DMS153 treated with DMSO at 0.1 percent for 48 hours (cell line): ENCODE measurements around the gene CFAP299.

Experiments used
- DNase-seq: peaks from one replicate; lab custom pipeline; 2025; ENCODE audit not compliant: unreplicated experiment; lab: John Stamatoyannopoulos, UW

Gene CFAP299

GRCh38 chr4:80909938-80910337, 574.4 kb downstream of the CFAP299 start:
- DNase-seq = no peak

GRCh38 chr4:80911458-80911857, 575.9 kb downstream of the CFAP299 start:
- no peak for DNase-seq

GRCh38 chr4:80912350-80912749, 576.8 kb downstream of the CFAP299 start:
- no peak for DNase-seq

- DNase-seq = no peak
Observed at GRCh38 chr4:80913381-80913780, 577.9 kb downstream of the CFAP299 start.

- DNase-seq = no peak
Observed at GRCh38 chr4:80916770-80917169, 581.2 kb downstream of the CFAP299 start.

GRCh38 chr4:80918004-80918403, 582.5 kb downstream of the CFAP299 start:
- no peak for DNase-seq

- no peak for DNase-seq
Observed at GRCh38 chr4:80921441-80921840, 585.9 kb downstream of the CFAP299 start.

- DNase-seq = no peak
Observed at GRCh38 chr4:80922941-80923340, 587.4 kb downstream of the CFAP299 start.

- DNase-seq = no peak
Observed at GRCh38 chr4:80925293-80925692, 589.8 kb downstream of the CFAP299 start.

GRCh38 chr4:80926446-80926845, 590.9 kb downstream of the CFAP299 start:
- DNase-seq = no peak

GRCh38 chr4:80926891-80927290, 591.4 kb downstream of the CFAP299 start:
- DNase-seq = no peak

- no peak for DNase-seq
Observed at GRCh38 chr4:80927420-80927819, 591.9 kb downstream of the CFAP299 start.

- no peak for DNase-seq
Observed at GRCh38 chr4:80931631-80932081, 596.1 kb downstream of the CFAP299 start.

- DNase-seq = no peak
Observed at GRCh38 chr4:80948141-80948540, 612.6 kb downstream of the CFAP299 start.

- no peak for DNase-seq
Observed at GRCh38 chr4:80948995-80949394, 613.5 kb downstream of the CFAP299 start.

GRCh38 chr4:80956421-80956820, 620.9 kb downstream of the CFAP299 start:
- no peak for DNase-seq

GRCh38 chr4:80963051-80963450, 627.5 kb downstream of the CFAP299 start:
- no peak for DNase-seq

- no peak for DNase-seq
Observed at GRCh38 chr4:80967346-80967745, 631.8 kb downstream of the CFAP299 start.

- no peak for DNase-seq
Observed at GRCh38 chr4:80980239-80980638, 644.7 kb downstream of the CFAP299 start.

- DNase-seq = no peak
Observed at GRCh38 chr4:80986011-80986410, 650.5 kb downstream of the CFAP299 start.

GRCh38 chr4:80989921-80990544, 654.5 kb downstream of the CFAP299 start:
- DNase-seq = peak; percentile 63

GRCh38 chr4:80990851-80991250, 655.3 kb downstream of the CFAP299 start:
- DNase-seq = no peak

GRCh38 chr4:80999943-81000342, 664.4 kb downstream of the CFAP299 start:
- no peak for DNase-seq
